MM.1S (cell line): ENCODE data around the gene SLC35D2.

Experiments used
- EZH2 ChIP-seq: fragments of 300-600 bp; sonication (generic); optimal IDR thresholded peaks from 2 replicates; pipeline ENCODE3; 2017; ENCODE audit warnings: low read depth, mild to moderate bottlenecking, antibody characterized with exemption, low read length, mixed read lengths
- EZH2phosphoT487 ChIP-seq: fragments of 300-600 bp; sonication (generic); IDR thresholded peaks from 2 replicates; pipeline ENCODE4 v1.6.1; 2018; ENCODE audit warnings: antibody characterized with exemption, low read length
- TF ChIP-seq, protein P1 (sequence below): fragments of 300-600 bp; sonication (generic); IDR thresholded peaks from 2 replicates; pipeline ENCODE4 v1.5.1; 2016; ENCODE audit warnings: antibody characterized with exemption, low read length, mixed read lengths

DNA sequence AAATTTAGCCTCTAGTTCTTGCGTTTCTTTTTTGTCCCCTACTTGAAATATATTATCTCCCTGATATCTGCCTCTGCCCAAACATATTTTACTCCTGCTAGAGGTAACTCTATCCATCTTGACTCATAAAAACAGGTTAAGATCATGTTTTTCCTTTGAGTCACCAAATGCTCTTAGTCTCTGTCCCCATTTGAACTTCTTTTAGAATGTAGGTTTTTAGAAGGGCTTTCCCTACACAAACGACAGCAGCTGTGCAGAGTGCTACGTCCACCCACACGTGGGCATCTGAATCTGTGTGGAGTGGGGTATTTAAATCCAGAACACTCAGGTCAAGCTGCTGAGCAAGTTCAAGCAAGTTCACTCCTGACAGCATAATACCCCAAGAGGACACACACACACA, 83.7 kb downstream of the SLC35D2 start:
- TF ChIP-seq, protein P1, sequence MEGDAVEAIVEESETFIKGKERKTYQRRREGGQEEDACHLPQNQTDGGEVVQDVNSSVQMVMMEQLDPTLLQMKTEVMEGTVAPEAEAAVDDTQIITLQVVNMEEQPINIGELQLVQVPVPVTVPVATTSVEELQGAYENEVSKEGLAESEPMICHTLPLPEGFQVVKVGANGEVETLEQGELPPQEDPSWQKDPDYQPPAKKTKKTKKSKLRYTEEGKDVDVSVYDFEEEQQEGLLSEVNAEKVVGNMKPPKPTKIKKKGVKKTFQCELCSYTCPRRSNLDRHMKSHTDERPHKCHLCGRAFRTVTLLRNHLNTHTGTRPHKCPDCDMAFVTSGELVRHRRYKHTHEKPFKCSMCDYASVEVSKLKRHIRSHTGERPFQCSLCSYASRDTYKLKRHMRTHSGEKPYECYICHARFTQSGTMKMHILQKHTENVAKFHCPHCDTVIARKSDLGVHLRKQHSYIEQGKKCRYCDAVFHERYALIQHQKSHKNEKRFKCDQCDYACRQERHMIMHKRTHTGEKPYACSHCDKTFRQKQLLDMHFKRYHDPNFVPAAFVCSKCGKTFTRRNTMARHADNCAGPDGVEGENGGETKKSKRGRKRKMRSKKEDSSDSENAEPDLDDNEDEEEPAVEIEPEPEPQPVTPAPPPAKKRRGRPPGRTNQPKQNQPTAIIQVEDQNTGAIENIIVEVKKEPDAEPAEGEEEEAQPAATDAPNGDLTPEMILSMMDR: no peak
- no peak for TF ChIP-seq EZH2
- TF ChIP-seq EZH2phosphoT487: no peak
